CD1c-positive myeloid dendritic cell (primary cell): ENCODE results near the gene NPIPB4.
"Not testable (repeated sequence)": the region's sequence is repeated elsewhere in the genome, so short reads cannot be mapped to it uniquely, and the experiment has no call there.

Source experiments
- DNase-seq: peaks from one replicate; pipeline ENCODE4 v3.0.0-alpha.2; 2016; ENCODE audit errors: extremely low spot score

NPIPB4 gene

DNA sequence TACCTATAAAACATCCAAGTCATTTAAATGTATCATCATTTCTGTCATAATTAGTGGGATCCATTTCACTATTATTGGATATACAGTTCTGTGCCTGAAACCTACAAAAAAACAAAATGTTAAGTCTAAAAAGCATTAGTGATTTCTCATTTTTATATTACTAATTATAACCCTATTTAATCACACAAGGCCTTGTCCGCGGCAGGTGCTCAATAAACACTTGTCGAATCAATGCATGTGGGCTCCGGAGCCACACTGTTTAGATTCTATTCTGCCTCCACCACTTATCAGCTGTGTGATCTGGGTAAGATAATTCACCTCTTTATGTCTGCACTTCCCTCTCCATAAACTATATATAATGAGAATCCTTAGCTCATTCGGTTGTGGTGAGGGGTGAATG is at the start of gene NPIPB4:
NPIPB4 (minus strand) TSS at position 101 of the 400 bp plus-strand sequence. CDS start 378 bp downstream, outside the sequence.
- not testable (repeated sequence) for DNase-seq

DNA sequence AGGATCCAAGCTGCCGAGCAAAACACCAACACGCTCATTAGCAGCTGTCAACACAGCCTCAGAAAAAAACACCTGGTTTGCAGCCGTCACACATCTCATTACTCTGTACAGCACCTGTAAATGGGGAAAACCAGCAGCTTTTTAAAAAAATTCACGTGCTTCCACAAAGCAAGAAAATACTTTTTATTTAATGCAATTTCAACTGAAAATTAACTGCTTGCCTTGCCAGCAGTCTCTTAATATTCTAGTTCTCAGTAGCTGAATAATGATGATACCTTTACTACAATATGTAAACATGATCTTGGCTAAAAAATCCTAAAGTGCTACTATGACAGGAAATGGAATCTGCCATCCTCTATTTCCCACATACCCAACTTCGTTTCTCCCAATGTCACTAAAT is 41.4 kb upstream of the NPIPB4 start:
- DNase-seq, result not testable (repeated sequence)

DNA sequence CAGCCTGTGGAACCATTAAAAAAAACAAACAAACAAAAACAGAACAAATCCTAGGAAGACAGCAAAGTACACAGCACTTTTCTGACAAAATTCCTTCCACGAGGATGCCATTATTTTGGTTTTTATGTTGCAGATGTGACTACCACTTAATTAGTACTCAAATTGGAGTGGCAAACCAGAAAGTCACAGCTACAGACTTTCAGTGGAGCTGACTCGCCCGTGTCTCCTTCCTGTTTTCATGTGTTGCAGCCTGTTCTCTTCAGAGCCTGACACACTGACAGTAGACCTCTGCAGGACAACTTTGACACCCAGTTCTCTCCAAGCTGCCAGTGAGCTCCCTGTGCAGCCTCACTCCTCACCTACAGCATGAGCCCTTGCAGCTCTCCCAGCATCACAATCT is 24.4 kb upstream of the NPIPB4 start:
- peak; percentile 0 for DNase-seq

DNA sequence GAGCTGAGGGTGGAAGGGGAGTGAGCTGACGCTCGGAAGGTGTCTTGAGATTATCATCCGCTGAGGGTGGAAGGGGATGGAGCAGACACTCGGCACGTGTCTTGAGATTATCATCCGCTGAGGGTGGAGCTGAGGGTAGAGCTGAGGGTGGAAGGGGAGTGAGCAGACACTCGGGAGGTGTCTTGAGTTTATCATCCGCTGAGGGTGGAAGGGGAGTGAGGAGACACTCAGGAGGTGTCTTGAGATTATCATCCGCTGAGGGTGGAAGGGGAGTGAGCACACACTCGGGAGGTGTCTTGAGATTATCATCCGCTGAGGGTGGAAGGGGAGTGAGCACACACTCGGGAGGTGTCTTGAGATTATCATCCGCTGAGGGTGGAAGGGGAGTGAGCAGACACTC is 20.4 kb downstream of the NPIPB4 start:
- DNase-seq, result not testable (repeated sequence)

DNA sequence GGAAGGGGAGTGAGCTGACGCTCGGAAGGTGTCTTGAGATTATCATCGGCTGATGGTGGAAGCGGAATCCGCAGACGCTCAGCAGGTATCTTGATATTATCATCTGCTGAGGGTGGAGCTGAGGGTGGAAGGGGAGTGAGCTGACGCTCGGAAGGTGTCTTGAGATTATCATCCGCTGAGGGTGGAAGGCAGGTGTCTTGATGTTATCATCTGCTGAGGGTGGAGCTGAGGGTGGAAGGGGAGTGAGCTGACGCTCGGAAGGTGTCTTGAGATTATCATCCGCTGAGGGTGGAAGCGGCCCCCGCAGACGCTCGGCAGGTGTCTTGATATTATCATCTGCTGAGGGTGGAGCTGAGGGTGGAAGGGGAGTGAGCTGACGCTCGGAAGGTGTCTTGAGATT is 21.2 kb downstream of the NPIPB4 start:
- DNase-seq, result not testable (repeated sequence)

DNA sequence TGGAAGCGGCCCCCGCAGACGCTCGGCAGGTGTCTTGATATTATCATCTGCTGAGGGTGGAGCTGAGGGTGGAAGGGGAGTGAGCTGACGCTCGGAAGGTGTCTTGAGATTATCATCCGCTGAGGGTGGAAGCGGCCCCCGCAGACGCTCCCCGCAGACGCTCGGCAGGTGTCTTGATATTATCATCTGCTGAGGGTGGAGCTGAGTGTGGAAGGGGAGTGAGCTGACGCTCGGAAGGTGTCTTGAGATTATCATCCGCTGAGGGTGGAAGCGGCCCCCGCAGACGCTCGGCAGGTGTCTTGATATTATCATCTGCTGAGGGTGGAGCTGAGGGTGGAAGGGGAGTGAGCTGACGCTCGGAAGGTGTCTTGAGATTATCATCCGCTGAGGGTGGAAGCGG is 21.8 kb downstream of the NPIPB4 start:
- not testable (repeated sequence) for DNase-seq

DNA sequence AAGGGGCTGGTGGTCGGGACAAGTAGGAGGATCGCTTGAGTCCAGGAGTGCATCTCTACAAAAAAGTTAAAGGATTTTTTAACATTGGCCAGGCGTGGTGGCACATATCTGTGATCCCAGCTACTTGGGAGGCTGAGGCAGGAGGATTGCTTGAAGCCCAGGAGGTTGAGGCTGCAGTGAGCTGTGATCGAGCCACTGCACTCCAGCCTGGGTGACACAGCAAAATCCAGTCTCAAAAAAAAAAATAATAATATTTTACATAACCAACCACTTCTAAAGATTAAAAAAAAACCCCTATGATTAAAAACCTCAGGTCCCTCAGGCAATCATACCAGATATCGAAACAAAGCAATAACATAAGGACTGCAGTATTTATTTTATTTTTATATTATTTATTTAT is 23.3 kb downstream of the NPIPB4 start:
- not testable (repeated sequence) for DNase-seq

DNA sequence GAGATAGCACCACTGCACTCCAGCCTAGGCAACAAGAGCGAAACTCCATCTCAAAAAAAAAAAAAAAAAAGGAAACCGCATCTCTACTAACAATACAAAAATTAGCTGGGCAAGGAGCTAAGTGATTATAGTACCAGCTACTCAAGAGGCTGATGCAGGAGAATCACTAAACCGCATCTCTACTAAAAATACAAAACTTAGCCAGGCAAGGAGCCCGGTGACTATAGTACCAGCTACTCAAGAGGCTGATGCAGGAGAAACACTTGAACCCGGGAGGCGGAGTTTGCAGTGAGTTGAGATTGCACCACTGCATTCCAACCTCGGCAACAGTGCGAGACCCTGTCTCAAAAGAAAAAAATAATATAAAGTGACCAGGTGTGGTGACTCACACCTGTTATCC is 27.6 kb downstream of the NPIPB4 start:
- not testable (repeated sequence) for DNase-seq

DNA sequence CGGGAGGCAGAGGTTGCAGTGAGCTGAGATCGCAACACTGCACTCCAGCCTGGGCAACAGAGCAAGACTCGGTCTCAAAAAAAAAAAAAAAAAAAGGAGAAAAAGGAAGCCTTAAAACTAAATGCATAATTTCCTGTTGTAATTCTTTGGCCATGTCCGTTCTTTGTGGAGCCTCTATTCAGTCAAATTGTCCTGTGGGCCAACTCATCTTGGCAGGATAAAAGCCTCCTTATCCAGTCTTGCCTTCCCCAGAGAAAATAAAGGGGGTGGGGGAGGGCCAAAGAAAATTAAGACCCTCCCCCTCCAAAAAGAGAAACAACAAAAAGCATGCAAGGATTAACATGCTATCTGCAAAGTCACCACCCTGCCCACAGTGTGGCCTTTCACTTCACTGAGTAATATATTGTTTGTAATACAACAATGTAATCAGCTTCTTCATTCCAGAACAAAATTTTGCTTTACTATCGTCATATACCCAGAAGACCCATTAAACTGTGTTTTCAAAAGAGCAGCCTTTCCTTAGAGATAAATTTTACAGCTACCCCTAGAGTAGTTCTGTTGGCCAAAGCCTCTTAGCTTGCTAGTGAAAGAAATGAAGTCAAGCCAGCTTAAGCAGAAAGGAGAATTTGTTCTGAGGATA is 31.4 kb downstream of the NPIPB4 start:
- DNase-seq, result not testable (repeated sequence)

DNA sequence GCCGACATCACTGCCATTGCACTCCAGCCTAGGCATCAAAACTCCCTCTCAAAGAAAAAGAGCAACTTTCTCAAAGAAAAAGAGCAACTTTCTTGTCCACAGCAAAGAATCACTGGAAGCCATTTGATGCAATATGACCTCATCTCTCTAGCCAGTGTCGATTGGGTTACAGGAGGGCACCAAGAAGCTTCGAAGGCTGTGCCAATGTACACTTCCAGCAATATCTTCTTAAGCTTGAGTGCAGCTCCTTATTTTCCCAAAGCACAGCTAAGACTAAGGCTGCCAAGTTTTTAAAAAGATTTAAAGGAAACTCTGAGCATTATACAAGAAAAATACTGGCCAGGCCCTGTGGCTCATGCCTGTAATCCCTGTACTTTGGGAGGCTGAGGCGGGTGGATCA is 32.0 kb downstream of the NPIPB4 start:
- DNase-seq, result not testable (repeated sequence)

DNA sequence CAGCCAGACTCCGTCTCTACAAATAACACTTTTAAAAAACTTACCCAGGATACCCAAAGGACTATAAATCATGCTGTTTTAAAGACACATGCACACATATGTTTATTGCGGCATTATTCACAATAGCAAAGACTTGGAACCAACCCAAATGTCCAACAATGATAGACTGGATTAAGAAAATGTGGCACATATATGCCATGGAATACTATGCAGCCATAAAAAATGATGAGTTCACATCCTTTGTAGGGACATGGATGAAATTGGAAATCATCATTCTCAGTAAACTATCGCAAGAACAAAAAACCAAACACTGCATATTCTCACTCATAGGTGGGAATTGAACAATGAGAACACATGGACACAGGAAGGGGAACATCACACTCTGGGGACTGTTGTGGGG is 34.3 kb downstream of the NPIPB4 start:
- DNase-seq, result not testable (repeated sequence)

DNA sequence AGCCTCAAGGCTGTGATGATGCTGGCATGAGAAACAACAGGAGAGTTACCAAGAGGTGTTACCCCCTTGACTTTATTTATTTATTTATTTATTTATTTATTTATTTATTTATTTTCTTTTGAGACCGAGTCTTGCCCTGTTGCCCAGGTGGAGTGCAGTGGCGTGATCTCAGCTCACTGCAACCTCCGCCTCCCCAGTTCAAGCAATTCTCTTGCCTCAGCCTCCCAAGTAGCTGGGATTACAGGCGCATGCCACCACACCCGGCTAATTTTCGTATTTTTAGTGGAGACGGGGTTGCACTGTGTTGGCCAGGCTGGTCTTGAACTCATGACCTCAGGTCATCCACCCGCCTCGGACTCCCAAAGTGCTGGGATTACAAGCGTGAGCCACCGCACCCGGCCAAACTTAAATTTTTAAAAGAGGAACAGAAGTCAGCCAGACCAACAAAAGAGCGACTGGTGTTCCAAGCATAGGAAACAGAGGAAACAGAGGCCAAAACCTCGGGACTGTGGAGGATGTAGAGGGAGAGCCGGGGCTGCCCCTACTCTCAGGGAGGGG is 36.6 kb downstream of the NPIPB4 start:
- not testable (repeated sequence) for DNase-seq

DNA sequence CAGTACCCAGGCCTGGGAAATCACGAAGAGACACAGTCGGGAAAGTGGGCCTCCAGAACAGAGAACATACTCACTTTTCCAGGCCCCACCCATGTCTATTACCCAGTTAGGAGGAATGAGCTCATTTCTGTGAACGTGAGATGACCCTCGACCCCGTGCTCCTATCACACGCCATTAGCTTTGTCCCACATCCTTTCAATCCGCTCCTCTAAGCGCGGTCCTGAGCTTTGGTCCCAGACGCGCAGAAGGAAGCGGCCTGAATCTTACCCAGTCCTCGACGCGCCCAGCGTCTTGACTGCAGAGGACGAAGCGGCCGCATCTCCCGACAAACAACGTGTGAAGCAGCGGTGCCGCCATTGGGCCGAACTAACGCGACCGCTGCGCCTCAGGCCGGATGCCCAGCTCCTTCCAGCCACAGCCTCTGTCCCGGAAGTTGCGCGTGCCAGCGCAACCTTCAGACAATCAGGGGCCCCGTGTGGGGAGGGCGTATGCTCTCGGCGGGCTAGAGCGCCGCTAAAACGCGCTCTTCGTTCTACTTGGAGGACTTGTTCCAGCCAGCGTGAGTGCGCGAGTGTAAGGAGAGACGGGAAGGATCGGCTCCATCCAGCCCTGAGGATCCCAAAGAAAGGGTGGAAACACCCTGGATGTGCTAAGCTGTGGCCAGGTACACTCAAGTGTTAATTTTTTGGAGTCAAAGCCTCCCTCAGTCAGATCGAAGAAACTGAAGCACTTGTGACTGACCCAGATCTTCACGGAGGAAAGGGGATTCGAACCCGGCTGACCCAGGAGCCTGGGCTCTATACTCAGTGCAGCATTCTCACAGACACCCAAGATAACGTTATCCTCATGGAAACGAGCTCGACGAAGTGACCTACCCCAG is 37.3 kb downstream of the NPIPB4 start:
- DNase-seq, result peak; percentile 68

DNA sequence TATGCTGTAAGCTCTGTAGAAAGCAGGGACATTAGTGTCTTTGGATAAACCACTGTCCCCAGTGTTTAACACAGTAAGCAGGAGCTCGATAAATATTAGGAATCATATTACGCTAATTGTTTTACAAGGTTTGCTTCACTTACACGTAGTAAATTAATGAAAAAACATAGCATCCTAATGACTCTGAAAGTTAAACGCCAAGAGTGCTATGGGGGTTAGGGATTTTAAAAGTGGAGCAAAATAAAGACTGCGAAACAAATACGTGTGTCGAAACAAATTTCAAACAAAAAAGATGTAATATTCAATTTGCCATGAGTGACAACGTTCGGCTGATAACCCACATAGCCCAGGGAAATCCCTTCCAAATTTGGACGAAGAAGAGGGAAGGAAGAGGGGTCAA is 37.9 kb downstream of the NPIPB4 start:
- not testable (repeated sequence) for DNase-seq

DNA sequence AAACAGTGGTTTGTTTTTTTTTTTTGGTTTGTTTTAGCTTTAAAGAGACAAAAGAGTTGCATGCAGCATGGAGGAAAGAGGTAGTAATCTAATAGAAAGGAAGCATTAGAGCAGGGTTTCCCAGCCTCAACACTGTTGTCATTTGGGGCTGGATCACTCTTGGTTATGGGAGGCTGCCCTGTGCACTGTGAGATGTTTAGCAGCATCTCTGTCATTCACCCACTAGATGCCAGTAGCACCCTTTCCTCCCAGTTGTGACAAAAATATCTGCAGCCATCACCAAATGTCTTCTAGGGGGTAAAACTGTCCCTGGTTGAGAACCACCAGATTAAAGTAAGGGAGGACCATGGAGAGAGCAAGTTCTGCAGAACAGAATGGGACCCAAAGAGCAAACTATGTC is 40.5 kb downstream of the NPIPB4 start:
- not testable (repeated sequence) for DNase-seq

DNA sequence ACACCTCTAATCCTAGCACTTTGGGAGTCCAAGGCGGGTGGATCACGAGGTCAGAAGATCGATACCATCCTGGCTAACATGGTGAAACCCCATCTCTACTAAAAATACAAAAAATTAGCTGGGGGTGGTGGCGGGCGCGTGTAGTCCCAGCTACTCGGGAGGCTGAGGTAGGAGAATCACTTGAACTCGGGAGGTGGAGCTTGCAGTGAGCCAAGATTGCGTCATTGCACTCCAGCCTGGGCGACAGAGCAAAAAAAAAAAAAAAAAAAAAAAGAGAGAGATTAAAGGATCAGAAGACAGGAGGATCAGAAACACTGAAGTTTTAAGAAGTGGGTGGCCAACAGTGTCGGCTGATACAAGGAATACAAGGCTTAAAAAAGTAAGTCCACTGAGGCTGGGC is 41.9 kb downstream of the NPIPB4 start:
- DNase-seq, result not testable (repeated sequence)

DNA sequence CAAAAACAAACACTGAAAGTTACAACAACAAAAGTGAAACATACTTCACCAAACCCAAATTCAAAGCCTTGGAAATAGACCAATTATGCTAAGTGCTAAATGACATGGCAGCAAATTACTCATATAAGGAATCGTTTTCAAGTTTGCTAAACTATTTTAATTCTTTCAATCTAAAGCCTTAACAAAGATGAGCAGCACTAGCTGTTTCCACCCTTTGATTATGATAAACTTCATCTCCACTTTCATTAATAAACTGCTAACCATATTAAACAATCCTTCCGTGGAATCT is 55.2 kb downstream of the NPIPB4 start:
- DNase-seq, result not testable (repeated sequence)

DNA sequence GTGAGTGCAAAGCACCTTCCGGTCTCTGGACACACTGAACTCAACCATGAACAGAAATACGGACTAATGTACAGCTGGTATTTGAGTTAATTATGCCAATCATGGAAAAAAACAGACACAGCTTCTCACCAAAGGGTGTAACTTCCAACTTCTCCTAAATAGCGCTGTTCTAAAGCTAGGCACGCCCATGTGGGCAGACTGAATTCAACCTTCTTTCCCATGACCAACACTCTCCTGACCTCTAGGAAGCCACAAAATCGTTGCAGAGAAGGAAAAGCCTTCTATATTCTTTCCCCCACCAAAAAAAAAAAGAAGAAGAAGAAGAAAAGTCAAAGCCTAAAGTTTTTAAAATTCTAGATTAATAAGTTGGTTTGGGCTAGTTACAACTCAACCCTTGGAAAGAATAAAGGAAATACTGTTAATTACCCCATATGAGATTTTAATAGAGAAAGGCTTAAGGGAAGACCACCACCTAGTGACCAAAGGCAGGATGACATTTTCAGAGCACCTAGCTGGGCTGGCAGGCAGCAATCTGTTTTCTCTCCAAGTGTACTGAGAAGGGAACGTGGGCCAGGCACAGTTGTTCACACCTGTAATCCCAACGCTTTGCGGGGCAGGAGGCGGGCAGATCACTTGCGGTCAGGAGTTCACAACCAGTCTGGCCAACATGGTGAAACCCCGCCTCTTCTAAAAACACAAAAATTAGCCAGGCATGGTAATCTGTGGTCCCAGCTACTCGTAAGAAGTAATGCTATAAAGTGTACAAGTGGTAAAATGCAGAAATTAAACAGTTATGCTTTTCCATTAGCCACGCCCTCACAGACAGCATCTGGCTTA is 55.8 kb downstream of the NPIPB4 start:
- peak; percentile 42 for DNase-seq

DNA sequence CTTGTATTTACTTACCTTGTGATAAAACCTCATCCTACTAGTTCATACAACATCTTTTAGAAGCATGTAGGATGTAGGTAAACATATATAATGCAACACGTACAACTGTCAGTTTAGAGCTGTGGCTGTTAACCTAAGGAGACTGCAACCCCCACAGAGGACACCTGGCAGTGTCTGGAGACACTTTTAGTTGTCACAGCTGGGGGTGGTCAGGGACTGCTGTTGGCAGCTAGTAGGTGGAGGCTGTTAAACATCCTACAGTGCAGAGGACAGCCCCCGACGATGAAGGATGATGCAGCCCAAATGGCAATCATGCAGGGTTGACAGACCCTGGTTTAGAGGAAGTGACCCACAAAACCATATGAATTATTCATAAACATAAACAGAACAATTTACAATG is 59.0 kb downstream of the NPIPB4 start:
- not testable (repeated sequence) for DNase-seq

DNA sequence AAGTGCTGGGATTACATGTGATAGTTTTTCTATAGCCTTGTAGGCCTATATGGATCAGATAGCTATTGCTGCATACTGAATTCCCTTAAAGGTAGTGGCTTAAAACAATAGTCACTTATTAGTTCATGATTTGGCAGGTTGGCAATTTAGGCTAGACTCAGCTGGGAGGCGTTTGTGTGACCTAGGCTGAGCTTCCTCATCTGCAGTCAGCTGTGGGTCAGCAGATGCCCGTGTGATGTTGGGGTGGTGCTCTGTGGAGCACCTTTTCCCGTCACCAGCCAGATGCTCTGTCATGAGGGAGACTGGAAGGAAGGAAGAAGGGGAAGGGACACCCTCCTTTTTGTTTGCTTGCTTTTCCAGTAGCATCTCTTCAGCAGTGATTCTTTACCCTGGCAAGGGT is 64.2 kb downstream of the NPIPB4 start:
- DNase-seq, result not testable (repeated sequence)

DNA sequence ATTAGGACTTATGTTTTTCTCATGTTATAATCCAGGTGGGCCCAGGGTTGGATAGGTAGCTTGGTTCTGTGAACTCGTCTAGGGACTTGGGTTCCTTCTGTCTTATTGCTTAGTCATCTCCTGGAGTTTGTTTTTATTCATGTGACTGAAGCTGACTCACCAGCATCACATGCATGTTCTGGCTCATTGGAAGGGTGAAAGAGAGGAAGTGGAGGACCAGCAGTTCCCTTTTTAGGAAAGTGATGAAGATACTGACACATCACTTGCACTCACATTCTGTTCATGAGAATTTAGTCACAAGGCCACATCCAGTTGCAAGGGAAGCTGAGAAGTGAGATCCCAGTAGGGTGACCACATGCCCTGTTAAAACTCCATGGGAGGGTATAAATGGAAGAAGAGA is 67.0 kb downstream of the NPIPB4 start:
- not testable (repeated sequence) for DNase-seq
